ENCODE data around the gene RAI1.

The RAI1 gene

GRCh38 chr17:17819111-17819510 lies 137.9 kb downstream of the RAI1 start:
- DNase-seq = no peak

GRCh38 chr17:17819561-17819995 lies 138.3 kb downstream of the RAI1 start:
- no peak for DNase-seq

GRCh38 chr17:17820046-17820445 lies 138.8 kb downstream of the RAI1 start:
- no peak for DNase-seq

GRCh38 chr17:17820463-17821158 lies 139.4 kb downstream of the RAI1 start:
- no peak for DNase-seq

GRCh38 chr17:17822189-17822588 lies 140.9 kb downstream of the RAI1 start:
- no peak for DNase-seq

GRCh38 chr17:17822616-17823015 lies 141.4 kb downstream of the RAI1 start:
- no peak for DNase-seq

GRCh38 chr17:17823433-17824118 lies 142.3 kb downstream of the RAI1 start:
- peak; percentile 10 for DNase-seq

- no peak for DNase-seq
These were observed 143.0 kb downstream of the RAI1 start for GRCh38 chr17:17824119-17824782.

- DNase-seq = no peak
These were observed 143.7 kb downstream of the RAI1 start for GRCh38 chr17:17824783-17825614.

GRCh38 chr17:17826342-17826713 lies 145.1 kb downstream of the RAI1 start:
- DNase-seq = no peak

- DNase-seq = no peak
These were observed 145.9 kb downstream of the RAI1 start for GRCh38 chr17:17826942-17827785.

- DNase-seq = no peak
These were observed 146.8 kb downstream of the RAI1 start for GRCh38 chr17:17827826-17828621.

GRCh38 chr17:17830269-17830567 lies 149.0 kb downstream of the RAI1 start:
- DNase-seq = no peak

GRCh38 chr17:17830740-17831207 lies 149.5 kb downstream of the RAI1 start:
- no peak for DNase-seq

- no peak for DNase-seq
These were observed 150.2 kb downstream of the RAI1 start for GRCh38 chr17:17831208-17832031.

GRCh38 chr17:17832032-17832363 lies 150.7 kb downstream of the RAI1 start:
- no peak for DNase-seq

GRCh38 chr17:17833658-17834357 lies 152.6 kb downstream of the RAI1 start:
- no peak for DNase-seq

- no peak for DNase-seq
These were observed 153.7 kb downstream of the RAI1 start for GRCh38 chr17:17834974-17835373.

GRCh38 chr17:17835415-17836249 lies 154.4 kb downstream of the RAI1 start:
- DNase-seq = no peak

All from KG1 (cell line).